ENCODE results near the gene C11orf54.
A peak's percentile ranks its signal among the peaks of the same experiment; 100 is the strongest.
"Not testable (repeated sequence)": the region's sequence is repeated elsewhere in the genome, so short reads cannot be mapped to it uniquely, and the experiment has no call there.

Gene C11orf54

DNA sequence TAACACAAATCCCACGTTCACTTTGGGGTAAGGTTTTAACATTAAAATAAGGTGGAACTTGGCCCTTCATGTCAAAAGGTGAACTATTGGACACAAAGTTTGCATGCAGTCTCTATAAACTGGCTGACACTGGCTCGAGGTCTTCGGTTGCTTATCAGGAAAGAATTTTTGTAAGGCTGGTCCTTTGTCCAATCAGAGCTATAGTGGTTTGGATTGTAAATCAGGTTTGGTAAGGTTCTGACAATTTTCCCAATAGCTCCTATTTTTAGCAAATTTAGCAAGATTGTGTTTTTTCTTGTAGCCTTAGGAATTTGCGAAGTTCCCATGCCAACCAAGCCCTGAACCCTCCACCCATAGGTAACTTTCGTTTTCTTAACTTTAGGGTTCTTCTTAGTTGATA is 25.0 kb downstream of the C11orf54 start:
- DNase-seq (ENCODE audit: low read depth) = no peak

DNA sequence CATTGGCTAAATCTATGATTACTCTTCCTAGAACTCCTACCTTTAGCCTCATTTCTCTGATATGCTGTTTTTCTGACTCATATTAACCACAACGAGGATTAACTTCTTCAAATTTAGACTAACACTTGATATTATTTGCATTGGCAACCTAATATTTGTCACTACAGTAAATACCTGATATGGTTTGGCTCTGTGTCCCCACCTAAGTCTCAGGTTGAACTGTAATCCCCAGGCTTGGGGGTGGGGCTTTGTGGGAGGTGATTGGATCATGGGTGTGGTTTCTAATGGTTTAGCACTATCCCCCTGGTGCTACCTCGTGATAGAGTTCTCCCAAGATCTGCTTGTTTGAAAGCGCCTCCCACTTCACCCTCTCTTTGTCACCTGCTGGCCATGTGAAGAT is 25.5 kb downstream of the C11orf54 start:
- DNase-seq (ENCODE audit: low read depth) = no peak

DNA sequence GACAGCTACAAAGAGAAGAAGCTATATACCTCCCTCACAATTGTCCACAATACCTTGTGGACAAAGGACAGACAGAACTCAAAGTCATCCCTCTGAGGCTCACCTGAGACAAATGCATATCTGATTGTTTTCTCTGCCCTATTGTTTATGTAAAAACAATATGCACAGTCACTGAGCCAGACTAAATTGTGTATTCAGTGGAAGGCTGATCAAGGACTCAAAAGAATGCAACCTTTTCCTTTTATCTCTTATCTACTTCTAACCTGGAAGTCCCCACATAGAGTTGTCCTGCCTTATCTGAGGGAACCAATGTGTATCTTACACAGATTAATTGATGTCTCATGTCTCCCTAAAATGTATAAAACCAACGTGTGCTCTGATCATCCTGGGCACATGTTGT is 28.7 kb downstream of the C11orf54 start:
- DNase-seq (ENCODE audit: low read depth) = no peak

DNA sequence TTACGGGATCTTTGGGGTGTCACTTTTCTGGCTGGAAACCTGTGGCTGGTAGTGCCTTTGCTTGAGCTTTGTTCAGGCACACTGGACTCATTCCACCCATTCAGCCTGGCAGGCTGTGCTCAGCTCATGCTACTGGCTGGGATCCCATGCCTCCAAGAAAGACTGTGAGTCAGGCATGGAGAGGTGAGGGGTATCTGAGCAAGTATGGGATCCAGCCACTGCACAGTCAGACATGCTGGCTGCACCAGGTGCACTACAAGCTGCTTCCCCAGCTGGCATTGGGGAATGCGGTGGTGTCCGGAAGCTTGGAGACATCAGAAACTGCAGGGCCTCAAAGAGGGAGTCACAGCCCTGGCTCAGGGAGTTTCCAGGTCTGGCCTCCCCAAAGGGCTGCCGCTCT is 30.7 kb downstream of the C11orf54 start:
- DNase-seq (ENCODE audit: low read depth) = no peak

DNA sequence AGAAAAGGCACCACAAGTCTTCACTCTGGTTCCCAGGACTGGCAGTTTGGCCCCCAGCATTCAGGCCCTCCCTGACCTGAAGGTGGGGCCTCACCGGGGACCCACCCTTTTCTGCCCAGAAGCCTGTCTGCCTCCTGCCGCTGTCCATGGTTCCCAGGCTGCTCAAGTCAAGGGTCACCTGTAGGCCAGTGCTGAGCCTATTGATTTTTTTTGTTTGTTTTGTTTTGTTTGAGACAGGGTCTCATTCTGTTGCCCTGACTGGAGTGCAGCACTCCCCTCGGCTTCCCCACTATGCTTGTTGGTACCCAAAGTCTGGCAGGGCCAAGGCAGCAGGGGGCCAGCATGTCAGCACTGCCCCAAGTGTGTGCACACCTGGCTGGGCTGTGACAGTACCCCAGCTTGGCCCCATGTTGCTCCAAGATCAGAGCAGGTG is 31.6 kb downstream of the C11orf54 start:
- DNase-seq (ENCODE audit: low read depth) = no peak

DNA sequence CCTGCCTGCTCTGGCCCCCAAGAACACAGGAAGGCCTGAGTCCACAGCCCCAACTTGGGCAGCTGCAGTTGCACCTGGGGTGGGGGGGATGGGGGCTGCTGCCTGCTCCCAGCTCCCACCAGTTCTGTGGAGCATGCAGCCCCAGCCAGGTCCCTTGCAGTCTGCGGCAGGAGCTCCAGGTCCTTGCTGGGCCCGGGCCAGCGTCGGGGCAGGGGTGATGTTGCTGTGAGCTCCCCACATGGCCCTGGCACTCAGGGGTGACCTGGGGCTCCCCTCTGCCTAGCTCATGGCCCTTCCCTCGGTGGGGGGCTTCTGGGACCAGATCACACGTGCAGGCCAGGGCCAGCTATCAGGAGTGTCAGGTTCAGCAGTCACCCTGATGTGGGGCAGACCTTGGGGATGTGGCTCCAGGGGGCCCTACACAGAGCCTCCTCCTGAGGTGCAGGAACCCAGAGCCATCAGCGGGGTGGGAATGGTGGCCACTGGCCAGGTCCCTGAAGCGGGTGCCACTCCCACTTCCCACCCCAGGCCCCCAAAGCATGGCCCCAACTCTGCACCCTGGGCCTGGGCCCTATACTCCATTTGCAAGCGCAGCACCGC is 32.2 kb downstream of the C11orf54 start:
- no peak for DNase-seq (ENCODE audit: low read depth)

DNA sequence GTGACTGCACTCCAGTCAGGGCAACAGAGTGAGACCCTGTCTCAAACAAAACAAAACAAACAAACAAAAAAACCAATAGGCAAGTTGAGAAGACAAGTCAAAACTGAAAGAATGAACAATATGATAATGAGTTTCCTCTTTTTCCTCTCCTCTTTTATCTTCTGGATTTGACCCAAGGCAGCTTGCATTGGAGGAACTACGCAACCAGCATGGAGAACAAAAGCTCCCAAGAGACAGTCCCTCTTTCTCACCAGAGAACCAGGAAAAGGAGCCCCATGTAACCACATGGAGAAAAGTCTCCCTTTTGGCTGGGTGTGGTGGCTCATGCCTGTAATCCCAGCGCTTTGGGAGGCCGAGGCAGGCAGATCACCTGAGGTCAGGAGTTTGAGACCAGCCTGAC is 33.1 kb downstream of the C11orf54 start:
- DNase-seq (ENCODE audit: low read depth) = not testable (repeated sequence)

DNA sequence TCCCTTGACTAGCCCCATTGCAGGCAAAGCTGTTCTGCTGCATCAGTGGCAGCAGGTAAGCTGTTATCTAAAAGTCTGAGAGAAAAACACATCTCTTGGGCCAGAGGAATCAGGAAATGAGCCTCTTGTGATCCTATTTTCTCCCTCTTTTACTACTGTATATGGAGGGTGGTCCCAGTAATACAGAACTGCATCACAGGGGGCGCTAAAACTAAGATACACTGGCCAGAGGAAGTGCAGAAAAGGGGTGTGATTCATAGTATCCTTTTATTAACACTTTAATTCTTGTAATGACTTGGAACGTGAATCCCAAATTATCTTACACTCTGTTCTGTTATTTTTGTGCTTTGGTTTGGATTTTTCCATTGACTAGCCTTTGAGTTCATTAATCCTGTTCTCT is 33.8 kb downstream of the C11orf54 start:
- no peak for DNase-seq (ENCODE audit: low read depth)

DNA sequence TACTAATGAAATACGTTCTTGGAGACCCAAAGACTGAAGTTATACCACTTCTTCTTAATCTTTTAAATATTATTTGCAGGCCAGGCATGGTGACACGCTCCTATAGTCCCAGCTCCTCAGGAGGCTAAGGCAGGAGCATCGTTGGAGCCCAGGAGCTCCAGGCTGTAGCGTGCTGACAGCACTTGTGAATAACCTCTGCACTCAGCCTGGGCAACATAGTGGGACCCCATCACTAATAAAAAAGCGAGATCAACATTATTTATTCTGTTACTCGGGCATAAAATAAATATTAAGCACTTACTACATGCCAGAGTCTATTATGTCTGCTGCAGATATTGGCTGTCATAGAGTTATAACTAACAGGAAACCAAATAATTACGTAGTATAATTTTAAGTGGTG is 41.9 kb downstream of the C11orf54 start:
- DNase-seq (ENCODE audit: low read depth) = no peak

DNA sequence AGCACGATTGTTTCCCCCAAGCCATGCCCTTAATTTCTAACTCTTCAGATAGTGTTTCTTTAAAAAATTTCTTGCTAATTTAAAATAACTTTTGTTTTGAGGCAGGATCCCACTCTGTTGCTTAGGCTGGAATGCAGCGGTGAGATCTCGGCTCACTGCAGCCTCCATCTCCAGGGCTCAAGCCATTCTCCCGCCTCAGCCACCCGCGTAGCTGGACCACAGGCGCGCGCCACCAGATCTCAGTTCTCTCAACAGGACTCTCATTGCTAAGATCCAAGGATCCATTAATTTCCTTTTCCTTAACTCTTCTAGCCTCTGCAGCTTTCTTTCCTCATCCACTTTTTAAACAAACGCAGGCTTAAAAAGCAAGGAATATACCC is 42.3 kb downstream of the C11orf54 start:
- DNase-seq (ENCODE audit: low read depth) = no peak

DNA sequence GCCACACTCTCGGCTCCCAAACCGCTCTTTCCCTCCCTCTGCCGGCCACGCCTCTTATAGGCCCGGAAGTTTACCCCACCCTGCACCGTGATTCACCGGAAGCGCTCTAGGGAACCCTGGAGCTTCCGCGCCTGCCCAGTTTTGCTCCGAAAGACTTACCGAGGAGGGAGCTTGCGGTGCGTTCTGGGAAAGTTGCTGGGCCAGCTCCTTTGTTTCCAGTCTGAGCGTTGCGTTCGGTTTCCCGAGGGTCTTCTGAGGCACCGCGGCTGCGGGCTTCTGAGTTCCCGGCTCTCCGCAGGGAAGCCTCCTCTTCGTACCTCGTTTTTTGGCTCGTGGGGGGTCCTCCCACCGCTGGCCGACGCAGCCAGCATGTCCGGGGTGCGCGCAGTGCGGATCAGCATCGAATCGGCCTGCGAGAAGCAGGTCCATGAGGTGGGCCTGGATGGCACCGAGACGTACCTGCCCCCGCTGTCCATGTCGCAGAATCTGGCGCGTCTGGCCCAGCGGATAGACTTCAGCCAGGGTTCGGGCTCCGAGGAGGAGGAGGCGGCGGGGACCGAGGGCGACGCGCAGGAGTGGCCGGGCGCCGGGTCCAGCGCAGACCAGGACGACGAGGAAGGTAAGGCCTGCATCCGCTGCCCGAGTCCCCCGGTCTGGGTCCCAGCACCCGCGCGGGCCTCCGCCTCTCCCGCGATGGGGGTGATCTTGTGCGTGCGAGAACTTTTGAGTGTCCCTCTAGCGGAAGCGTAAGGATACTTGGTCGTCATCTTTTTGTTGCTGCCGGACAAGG is 42.9 kb downstream of the C11orf54 start, which contains the start of gene MED17:
MED17 (plus strand) TSS at position 138 of the 790 bp plus-strand sequence; CDS start at position 370, 232 bp downstream.
- peak; percentile 74 for DNase-seq (ENCODE audit: low read depth)

DNA sequence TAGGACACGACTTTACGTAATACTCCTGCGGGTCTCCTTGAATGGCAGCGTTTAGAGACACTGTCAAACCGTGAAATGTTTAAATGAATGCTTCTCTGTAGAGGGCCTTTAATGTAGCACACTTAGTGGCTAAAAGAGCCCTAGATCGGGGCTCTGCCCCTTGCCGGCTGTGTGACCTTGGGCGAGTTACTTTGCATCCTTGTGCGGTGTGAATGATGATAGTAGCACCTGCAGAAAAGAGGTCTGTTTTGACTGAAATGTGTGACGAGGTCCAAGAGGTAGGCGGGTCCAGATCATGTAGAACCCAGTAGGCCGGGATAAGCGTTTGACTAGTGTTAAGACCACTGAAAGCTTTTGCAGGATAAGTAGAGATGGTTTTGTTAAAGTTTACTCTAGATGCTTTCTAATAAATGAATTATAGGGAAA is 43.5 kb downstream of the C11orf54 start:
- no peak for DNase-seq (ENCODE audit: low read depth)

DNA sequence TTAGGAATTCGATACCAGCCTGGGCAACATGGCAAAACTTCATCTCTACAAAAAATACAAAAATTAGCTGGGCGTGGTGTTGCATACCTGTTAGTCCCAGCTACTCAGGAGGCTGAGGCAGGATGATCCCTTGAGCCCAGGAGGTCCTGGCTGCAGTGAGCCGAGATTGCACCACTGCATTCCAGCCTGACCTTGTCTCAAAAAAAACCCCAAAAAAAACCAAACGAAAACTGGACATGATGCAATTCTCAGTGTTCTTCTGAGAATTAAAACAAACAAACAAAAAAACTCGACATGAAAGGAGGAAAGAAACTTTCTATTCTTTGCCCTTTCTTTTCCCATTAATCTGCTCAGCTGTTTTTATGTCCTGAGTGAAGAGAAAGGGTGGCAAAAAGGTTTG is 50.0 kb downstream of the C11orf54 start:
- no peak for DNase-seq (ENCODE audit: low read depth)

DNA sequence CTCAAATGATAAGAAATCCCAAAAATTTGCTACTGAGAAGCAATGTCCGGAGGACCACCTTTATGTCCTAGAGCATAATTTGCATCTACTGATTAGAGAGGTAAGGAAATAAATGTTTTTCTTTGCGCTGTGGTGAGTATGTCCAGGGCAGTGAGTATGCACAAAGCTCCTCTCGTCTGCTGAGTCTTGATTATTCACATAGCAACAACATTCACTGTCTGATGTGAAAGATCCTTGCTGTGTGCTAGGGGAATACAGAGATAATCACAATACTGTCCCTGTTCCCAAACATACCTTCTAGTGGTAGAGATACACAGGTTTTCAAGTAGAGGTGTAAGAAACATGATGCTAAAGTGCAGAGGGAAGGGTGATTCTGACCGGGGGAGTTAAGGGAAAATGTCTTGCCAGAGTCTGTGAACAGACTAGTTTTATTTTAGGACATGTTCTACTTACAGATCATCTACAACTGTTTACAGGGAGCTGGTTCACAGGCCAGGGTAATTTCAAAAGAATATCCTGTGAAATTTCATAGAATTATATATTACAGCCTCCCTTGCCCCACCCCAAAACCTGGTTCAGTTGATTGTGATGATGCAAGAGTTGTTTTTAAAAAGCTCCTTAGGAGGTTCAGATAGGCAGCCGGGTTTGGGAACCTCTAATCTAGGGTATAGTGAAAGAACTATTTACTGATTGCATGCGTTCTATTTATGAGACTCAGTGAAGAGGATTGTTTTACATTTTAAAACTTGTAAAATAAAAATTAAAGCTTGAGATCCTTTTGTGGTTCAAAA is 55.2 kb downstream of the C11orf54 start:
- DNase-seq (ENCODE audit: low read depth) = no peak

DNA sequence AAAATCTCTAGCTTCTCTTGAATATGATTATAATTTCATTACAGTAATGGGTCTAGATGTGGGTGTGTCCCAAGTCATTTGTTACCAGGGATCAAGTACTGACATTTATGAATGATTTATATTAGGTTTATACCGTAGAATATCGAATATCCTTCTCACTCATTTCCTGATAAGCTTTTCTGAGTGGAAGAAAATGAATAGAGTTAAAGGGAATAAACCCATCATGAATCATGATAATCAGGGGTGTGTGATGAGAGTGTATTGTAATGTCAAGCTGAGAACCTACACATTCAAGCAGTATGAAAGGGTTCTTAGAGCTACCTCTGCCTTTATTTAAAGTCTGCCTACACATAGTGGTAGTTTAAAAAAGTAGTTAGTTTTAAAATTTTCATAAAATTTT is 59.9 kb downstream of the C11orf54 start:
- no peak for DNase-seq (ENCODE audit: low read depth)

DNA sequence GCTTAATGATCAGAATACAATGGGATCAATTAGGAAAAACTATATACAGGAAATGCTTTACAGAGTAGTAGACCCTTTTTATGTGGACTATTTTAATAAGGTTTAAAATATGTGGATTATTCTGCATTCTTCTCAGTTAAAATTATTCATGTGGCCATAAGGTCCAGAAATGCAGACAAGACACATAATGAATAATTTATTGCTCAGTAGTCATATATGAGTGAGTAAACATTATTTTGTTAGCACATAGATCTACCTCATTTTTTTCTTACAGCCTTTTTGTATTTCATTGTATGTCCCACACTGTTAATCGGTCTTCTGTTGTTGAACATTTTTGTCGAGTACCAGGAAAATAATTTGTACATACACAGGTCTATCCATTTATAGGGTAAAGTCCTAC is 63.4 kb downstream of the C11orf54 start:
- DNase-seq (ENCODE audit: low read depth) = no peak

DNA sequence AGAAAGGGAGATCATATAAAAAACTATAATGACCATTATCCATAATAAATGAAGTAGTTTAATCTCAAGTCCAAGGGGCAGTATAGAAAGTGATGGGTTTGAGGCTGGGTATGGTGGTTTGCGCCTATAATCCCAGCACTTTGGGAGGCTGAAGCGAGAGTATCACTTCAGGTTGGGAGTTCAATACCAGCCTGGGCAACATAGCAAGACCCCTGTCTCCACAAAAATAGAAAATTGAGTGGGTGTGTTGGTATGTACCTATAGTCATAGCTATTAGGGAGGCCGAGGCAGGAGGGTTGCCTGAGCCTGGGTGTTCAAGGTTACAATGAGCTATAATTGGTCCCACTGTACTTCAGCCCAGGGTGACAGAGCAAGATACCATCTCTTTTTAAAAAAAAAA is 66.5 kb downstream of the C11orf54 start:
- no peak for DNase-seq (ENCODE audit: low read depth)

DNA sequence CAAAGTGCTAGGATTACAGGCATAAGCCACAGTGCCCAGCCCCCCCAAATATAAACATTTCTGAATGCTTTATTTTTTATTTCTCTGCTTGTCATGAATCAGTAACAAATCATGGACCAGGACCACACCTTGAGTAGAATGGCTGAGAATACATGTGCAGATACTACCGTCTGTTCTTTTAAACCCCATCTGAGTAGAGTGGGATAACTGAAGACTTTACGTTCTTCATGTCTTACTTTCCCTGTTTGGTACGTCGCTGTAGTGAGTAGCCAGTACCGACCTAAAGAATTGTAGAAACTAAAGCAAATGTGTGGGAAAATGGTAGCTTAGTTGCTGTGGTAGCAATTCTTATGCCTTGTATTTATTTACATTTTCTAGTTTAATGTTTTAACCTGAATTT is 72.5 kb downstream of the C11orf54 start:
- no peak for DNase-seq (ENCODE audit: low read depth)
